K562 (cell line): ENCODE measurements around the gene ATP5F1C.

Experiments used
- E2F5 ChIP-seq: sonication (generic); formaldehyde crosslinking; IDR thresholded peaks from 2 replicates; pipeline ENCODE4 v1.8.0; 2022; ENCODE audit warnings: mild to moderate bottlenecking, missing genetic modification reagents
- MXI1 ChIP-seq: IDR thresholded peaks from 2 replicates; pipeline ENCODE4 v1.6.1; 2011; ENCODE audit warnings: low read depth, mild to moderate bottlenecking, improper control_type of control experiment, low read length
- NEUROD1 ChIP-seq: fragments of 150-350 bp; IDR thresholded peaks from 2 replicates; pipeline ENCODE4 v1.6.1; 2014; ENCODE audit warnings: borderline replicate concordance, low read length, low read depth; ENCODE audit not compliant: partially characterized antibody
- TAF1 ChIP-seq: IDR thresholded peaks from 2 replicates; pipeline ENCODE4 v1.6.1; 2011; ENCODE audit warnings: mild to moderate bottlenecking, low read length, moderate library complexity; ENCODE audit not compliant: insufficient read depth, control insufficient read depth, severe bottlenecking; ENCODE audit errors: extremely low read depth
- YY1 ChIP-seq, 3 experiments: IDR thresholded peaks; 2 replicates each; pipeline ENCODE4 v1.6.1; 2011; ENCODE audit warnings: low read length in 2 of 3, mild to moderate bottlenecking in 2 of 3, moderate library complexity in 2 of 3, borderline replicate concordance in 1 of 3, control low read depth in 1 of 3, low read depth in 1 of 3; ENCODE audit not compliant: insufficient read depth in 3 of 3, insufficient replicate concordance in 2 of 3, control insufficient read depth in 1 of 3, insufficient read length in 1 of 3; ENCODE audit errors: extremely low read depth in 1 of 3

GRCh38 chr10:7832060-7832459 is 44.1 kb downstream of the ATP5F1C start:
- no peak for TF ChIP-seq TAF1
- TF ChIP-seq E2F5 (CRISPR knock-in tag): no peak
- no peak for TF ChIP-seq YY1 (IDR thresholded peaks at IDR 0.05; ENCODE audit: borderline replicate concordance in 1 of 3, control insufficient read depth in 1 of 3, extremely low read depth in 1 of 3, insufficient read depth in 3 of 3, insufficient read length in 1 of 3, insufficient replicate concordance in 2 of 3, low read depth in 1 of 3, low read length in 2 of 3)
- no peak for TF ChIP-seq MXI1
- no peak for TF ChIP-seq NEUROD1
